GM18867 (cell line): ENCODE data around the gene RASL10A.

ENCODE experiments used
- ATAC-seq: cut with Tn5 transposase; IDR thresholded peaks from one replicate; pipeline ENCODE4 v1.9.1; 2021; ENCODE audit warnings: mild to moderate bottlenecking, moderate library complexity; ENCODE audit not compliant: unreplicated experiment

RASL10A gene

DNA sequence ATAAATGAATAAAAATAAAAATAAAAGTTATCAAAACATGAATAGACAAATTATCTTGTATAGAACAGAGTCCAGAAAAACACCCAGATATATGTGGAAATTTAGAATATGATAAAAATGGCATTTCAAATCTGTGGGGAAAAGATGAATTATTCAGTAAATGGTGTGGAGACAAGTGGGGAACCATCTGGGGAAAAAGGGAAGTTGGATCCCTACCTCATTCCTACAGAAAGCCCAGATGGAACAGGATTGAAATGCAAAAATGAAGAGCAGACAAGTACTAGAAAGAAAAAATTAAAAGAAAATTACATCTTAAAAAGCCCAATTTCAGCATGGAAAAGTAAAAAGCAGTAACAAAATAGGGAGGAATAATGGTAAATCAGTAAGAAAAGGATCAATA, 8.1 kb upstream of the RASL10A start:
- ATAC-seq = no peak

DNA sequence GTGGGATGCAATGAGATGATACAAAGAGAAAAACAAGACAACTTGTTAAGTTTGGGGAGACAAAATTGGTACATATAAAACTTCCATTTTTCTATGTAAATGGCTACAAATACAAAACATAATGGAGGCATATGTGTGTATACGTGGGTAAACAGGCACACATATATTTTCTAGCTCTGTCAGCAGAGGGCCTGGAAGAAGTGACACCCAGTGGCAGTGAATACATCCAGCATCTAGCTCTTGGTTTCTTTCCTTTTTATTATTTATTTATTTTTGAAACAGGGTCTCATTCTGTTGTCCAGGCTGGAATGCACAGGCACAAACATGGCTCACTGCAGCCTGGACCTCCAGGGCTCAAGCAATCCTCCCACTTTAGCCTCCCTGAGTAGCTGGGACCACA, 5.0 kb upstream of the RASL10A start:
- ATAC-seq = no peak

DNA sequence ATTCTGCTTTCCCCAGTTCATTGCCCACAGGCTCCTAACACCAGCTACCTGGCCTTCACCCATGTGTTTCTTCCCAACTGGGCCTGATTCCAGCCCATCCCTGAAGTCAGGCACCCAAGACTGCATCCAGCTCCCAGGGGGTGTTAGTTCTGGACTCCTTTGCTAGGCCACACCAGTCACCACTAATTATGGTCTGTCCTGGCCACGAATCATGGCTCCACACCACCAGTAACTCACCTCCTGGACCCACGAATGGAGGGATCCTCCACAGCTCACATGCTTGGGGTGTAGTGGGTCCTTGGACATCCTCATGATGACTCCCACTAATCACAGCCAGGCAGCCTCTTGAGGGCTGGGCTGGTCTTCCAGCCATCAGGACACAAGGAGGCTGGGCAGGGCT, 3.6 kb upstream of the RASL10A start:
- ATAC-seq = no peak

DNA sequence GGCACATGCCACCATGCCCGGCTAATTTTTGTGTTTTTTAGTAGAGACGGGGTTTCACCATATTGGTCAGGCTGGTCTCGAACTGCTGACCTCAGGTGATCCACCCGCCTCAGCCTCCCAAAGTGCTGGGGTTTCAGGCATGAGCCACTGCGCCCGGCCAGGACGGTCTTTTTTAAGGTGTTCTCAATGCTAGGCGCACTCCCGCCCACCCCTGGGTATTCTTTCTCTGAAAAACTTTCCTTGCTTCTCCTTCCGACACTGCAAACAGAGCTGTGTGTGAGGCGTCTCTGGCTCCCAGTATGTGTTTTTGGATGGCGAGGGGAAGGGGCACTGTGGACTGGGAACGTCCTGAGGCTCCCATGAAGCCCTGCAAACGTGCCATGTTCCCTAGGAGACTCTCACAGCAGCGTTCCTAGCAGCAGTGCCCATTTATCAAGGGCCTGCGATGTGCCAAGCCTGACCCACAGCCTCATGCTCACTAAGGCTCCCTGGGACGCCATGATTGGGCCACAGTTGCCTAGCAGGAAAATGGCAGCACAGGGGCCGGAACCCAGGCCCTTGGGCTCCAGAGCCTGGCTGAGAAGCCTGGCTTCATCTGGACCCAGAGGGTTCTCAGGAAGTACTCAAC, 2.4 kb upstream of the RASL10A start:
- no peak for ATAC-seq

DNA sequence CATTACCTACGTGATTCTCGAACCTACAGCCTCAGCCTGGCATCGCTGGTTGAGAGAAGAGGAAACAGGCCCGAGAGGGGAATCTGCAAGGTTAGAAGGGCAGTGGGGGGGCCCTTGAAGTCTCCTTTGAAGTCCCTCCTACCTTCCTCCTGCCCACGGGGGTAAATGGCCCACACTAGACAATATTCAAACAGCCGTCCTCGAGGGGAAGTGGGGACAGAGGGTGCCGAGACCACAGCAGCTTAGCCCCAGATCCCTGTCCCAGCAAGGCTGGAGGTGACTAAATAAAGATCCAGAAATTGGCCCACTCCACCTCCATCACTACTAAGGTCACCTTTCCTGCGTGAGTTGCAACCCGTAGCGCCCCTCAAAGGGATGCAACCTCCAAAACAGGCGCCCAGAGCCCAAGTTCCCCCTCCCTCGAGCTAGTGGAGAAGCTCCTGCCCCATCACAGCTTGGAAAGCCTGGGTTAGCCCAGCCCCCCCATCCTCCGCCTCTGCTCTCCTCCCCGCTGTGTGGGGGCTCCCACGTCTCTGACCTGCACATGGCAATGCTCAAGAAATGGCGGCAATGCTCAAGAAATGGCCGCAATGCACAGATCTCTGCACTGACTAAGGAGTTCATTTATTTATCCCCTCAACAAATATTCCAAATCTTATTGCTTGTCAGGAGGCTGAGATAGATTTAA, 788 bp upstream of the RASL10A start:
- no peak for ATAC-seq

DNA sequence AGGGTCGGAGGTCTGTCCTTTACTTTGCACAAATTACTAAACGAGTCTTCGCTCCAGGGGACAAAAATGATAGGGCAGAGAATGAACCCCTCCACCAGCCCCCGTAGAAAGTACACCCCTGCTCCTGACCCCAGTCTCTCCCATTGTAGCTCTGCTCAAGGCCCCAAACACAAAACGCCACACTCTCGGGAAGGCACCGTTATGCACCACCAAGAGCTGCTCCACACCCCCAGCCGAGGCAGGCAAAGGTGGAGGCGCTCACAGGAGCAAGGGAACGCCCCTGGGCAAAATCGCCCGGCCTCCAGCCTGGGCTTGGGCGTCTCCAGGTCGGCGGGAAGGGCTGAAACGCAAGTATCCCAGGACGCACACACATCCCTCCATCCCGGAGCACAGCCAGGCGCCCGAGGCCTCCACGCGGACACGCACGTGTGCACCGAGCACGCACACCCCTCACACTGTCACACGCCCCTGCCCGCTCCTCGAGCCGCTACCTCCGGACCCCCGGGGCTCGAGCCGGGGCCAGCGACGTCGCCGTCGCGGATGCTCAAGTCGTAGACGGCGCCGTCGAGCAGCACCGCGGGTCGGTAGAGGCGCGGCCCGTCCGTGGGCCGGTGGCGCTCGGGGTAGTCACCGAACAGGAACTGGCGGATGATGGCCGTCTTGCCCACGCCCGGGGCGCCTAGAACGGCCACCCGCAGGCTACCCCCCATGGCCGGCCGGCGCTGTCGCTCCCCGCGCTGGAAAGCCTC, 786 bp downstream of the RASL10A start:
- no peak for ATAC-seq

DNA sequence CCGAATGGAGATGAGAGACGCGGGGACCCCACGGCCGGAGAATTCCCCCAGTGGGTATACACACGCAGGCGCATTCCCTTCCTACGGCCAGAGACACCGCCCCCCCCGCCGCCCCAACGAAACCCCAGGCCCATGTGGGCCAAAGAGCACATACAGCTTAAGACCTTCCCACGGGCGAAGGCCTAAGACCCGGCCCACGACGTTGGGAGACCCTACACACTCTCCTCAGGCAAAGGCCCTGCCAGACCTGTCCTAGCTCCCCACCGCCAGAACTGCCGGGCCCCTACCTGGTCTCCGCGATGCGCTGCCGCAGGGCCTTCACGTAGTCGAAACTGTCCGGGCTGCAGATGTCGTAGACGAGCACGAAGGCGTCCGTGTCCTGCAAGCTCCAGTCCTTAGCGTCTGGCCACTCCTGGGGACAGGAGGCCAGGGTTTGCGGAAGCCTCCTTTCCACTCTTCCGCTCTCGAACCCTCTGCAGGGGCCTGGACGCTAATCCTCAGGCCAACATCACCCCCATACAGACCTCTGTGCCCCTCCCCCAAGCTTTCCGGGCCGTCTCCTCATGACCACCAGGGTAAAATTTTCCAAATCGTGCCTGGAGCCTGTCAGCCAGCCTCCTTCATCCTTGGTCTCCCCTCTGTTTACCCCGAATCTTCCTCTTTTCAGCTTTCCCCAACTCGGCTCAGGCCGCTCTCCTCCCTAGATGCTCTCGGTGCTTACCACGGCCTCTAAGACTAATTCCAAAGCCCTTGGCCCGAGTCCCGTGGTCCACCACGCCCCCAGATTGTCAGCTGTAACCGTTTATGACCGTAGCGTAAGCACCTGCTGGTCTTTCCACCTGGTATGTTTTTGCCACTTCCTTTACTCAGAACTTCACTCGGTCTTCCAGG, 1.7 kb downstream of the RASL10A start:
- no peak for ATAC-seq

DNA sequence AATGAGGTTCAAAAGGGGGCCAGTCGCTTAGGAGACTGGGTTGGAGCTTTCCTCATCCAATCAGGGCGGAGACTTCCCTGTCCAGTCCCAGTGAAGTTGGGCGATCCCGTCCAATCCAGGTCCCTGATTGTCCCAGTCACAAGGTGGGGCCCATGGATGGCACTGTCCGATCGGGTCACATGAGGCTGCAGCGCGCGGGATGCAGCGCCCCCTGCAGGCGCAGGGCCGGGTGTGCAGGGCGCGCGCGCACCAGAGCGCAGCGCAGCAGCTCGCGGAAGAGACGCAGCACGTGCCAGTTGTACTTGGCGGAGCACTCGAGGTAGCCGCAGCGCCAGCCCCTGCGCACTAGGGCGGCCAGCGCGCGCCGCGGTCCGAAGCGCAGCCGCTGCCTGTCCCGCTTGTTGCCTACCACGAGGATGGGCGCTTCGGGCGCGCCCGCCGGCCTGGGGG, 2.3 kb downstream of the RASL10A start:
- ATAC-seq = no peak

DNA sequence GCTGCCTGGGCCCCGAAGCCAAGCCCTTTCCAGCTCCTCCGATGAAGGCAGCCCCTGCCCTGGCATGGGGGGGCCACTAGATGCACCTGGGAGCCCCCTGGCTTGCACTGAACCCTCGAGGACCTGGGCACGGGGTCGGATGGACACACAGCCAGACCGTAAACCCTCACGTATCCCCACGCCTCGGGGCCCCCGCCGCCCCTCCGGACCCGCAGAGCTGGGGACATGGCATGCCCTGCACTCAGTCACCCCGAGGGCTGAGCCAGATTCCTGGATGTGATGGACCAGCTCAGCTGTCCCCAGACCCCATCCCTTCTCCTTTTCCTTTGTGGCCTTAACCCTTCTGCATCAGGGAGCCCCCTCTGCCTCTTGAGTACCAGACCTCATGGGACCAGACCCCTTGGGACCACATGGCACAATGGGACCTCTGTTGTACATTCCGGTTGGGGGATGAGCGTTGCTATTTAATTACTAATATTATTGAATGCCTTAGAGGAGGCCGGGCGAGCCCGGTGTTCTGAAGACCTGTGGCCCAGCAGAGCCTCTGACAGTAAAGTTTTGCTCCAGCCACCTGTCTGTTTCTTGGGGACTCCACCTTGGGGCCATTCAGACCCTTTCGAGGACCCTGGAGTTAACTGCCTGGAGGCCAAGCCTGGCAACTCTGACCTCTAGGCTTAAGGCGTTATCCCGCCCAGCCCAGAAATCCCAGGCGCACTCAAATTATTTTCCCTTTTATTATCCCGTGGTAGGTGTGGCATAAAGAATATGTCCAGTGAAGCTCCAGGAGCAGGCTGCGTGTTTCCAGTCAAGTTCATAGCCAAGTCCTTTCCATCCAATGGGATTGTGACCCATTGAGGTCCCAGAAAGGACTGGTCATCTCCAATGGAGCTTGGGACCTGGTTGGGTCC, 3.0 kb downstream of the RASL10A start:
- no peak for ATAC-seq

DNA sequence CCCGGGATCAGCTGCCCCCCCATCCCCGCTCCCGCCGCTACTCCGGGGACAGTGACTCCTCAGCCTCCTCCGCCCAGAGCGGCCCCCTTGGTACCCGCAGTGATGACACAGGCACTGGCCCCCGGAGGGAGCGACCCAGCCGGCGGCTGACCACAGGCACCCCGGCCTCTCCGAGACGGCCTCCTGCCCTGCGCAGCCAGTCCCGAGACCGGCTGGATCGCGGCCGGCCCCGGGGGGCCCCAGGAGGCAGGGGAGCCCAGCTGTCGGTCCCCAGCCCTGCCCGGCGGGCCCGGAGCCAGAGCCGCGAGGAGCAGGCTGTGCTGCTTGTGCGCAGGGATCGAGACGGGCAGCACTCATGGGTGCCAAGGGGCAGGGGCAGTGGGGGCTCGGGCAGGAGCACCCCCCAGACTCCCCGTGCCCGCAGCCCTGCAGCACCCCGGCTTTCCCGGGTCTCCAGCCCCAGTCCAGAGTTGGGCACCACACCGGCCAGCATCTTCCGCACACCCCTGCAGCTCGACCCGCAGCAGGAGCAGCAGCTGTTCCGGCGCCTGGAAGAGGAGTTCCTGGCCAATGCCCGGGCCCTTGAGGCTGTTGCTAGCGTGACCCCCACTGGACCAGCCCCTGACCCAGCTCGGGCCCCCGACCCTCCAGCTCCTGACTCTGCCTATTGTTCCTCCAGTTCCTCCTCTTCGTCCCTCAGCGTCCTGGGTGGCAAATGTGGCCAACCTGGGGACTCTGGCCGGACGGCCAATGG, 3.9 kb downstream of the RASL10A start:
- ATAC-seq = no peak

DNA sequence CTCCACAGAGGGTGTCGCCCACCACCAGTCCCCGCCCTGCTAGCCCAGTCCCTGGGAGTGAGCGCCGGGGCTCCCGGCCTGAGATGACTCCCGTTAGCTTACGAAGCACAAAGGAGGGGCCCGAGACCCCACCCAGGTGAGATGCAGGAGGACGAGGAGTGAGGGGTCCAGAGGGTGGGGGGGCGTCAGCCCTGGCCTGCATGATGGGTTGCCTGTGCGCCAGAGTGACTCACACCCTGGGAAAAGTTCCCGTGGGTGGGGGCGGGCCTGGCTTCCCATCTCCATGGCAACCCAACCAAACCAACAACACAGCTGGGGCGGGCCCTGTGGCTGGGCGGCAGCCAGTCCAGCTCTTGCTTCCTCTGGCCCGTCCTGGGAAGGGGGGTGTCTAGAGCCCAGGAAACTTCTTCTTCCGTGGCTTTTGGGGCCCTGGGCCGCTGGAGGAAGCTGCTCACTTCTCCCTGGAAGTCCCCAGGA, 4.6 kb downstream of the RASL10A start:
- no peak for ATAC-seq

DNA sequence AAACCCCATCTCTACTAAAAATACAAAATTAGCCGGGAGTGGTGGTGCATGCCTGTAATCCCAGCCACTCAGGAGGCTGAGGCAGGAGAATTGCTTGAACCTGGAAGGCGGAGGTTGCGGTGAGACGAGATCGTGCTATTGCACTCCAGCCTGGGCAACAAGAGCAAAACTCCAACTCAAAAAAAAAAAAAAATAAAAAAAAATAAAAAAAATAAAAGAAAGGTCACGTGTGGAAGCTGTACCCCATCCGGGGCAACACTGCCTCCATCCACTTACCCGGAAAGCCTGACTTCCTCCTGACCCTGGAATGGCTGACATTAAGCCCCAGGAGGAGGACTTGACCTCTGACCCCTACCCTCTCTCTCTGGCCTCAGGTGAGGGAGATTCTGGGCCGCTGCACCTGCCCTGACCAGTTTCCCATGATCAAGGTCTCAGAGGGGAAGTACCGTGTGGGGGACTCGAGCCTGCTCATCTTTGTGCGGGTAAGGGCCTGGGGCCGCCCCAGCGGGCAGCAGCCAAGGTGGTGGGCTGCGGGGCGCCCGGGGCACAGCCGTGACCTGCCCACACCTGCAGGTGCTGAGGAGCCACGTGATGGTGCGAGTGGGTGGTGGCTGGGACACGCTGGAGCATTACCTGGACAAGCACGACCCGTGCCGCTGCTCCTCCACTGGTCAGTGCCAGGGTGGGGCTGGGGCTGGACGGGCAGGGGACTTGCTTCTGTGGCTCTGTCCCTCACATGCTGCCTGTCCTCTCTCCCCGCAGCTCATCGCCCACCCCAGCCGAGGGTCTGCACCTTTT, 5.2 kb downstream of the RASL10A start:
- no peak for ATAC-seq

DNA sequence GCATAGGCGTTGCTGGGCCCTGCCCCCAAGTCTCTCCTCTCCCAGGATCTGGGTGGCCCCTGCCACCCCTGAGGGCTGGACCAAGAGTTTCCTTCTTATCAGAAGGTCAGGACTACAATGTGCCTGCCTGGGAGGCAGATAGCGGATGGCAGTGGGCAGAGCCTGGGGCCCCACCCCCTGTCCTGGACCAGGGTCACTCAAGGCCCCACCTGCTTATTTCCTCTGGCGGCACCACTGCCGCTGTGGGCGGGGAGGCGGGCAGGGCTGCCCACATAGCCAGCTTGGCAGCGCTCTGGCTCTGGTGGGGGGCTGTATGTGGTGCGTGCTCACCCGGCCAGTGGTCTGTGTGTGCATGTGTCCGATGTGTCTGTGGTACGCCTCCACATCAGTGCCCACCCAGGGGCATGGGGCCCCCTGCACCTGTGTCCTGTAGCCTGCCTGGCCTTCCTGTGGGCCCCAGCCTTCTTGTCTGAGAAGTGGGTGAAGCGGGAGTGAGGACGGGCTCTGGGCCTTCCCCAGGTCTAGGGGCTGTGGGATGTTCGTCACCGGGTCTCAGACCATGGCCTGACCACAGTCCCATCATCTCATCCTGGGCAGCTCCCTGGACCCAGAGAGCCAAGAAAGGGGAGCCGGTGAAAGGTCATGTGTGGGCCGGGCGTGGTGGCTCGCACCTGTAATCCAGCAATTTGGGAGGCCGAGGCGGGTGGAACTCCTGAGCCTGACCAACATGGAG, 6.0 kb downstream of the RASL10A start:
- ATAC-seq = no peak

DNA sequence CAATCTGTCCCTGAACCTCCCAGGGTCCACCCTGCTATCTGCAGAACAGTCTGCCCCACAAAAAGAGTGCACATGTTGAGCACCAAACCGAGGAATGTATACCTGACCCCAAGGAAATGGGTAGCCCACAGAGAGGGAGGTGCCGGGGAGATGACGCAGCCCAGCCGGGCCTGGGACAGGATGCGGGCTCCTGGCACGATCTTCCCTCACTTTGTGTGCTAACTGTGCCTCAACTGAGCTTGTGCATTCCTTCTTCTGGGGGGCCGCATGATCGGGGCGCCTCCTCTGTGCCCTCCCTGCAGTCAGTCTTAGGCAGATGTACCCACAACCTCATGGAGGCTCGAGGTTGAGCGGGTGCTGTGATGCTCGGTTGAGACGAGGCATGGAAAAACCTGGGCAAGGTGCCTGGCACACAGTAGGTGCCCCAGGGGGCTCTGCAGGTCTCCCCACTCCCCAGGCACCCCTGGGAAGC, 6.7 kb downstream of the RASL10A start:
- no peak for ATAC-seq

DNA sequence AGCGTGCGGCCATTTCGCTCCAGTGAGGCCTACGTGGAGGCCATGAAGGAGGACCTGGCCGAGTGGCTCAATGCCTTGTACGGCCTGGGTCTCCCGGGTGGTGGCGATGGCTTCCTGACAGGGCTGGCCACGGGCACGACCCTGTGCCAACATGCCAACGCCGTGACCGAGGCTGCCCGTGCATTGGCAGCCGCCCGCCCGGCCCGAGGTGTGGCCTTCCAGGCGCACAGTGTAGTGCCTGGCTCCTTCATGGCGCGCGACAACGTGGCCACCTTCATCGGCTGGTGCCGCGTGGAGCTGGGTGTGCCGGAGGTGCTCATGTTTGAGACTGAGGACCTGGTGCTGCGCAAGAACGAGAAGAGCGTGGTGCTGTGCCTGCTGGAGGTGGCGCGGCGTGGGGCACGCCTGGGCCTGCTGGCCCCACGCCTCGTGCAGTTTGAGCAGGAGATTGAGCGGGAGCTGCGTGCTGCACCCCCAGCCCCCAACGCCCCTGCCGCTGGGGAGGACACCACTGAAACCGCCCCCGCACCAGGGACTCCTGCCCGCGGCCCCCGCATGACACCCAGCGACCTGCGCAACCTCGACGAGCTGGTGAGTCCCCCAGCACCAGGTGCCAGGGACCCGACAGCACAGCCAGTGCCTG, 7.2 kb downstream of the RASL10A start:
- no peak for ATAC-seq

DNA sequence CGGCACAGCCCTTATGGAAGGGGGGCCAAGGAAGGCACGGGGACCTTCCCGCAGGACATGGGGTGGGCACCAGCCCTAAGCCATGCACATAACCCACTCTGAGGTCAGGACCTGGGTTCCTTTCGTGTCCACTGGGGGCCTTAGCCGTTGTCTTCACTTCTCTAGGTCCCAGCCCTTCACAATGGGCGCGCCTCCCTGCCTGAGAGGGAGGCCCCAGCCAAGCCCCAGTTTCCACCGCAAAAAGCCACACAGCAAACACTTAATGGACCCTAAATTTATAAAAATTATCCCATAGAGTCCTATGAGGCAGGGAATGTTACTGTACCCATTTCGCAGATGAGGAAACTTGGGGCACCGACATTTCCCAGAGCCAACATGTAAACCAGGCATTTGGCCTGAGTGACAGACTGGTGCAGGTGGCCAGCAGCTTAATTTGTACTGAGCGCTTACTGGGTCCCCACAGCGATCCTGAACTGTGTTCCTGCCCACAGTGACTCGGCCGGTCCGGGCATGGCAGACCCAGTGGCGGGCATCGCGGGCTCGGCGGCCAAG, 7.8 kb downstream of the RASL10A start:
- ATAC-seq = no peak
